Kidney glomerular epithelial cell (primary cell): ENCODE results near the gene TERB1.

ENCODE experiments used
- DNase-seq: peaks from one replicate; lab custom pipeline; 2025; lab: John Stamatoyannopoulos, UW

Gene TERB1

DNA sequence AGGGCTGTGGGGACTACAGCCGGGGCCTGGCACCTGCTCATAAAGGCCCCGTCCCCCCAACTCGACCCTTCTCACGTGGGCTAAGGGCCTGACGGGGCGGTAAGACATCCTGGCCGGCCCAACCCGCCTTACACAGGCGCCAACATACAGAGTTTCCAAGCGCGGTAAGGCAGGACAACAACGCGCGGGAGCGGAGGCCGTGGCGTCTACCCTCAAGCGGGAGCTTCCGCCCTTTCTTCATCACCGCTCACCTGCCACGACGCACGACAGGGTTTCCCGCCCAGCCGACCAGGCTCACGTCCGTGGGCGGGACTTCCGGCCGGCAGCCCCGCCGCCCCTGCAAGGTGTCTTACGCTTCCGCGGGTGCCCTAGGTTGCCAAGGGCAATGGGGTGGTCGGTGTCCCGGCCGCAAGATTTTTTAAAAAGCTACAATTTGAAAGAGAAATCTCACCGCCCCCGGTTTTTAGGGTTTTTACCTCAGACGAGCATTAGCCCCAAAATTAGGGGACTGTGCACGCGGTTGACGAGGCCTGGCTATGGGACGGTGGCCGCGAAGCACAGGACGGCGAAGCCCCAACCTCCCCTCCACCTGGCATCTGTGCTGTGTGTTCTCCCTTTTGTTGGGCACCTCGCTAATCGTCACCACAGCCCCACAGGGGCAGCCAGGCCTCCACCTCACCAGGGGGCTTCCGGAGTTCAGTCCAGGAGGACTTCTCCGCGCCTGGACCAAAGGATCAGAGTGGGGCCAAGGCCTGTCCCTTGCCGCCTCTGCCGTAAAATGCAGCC is at the start of gene TERB1:
TERB1 (minus strand) TSS at position 265 of the 786 bp plus-strand sequence. CDS start 4,786 bp downstream, outside the sequence.
- DNase-seq = no peak

- no peak for DNase-seq
These were observed 48.9 kb upstream of the TERB1 start for GRCh38 chr16:66850115-66850815.

DNA sequence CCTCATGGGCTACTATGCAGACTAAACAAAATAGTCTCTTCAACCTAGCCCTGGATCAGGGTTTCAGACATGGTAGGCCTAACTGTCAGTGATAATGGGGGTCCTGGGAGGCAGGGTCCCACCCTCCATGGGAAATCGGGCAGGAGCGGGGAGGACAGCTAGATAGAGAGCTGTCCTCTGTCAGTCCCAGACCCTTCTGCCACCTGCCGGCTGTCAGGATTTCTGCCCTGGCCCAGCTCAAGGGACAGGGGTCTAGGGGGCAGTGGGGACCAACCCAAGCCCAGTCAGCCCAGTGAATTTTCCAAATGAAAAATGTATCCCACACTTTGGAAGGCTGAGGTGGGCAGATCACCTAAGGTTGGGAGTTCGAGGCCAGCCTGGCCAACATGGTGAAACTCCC is 48.2 kb upstream of the TERB1 start:
- DNase-seq = no peak

DNA sequence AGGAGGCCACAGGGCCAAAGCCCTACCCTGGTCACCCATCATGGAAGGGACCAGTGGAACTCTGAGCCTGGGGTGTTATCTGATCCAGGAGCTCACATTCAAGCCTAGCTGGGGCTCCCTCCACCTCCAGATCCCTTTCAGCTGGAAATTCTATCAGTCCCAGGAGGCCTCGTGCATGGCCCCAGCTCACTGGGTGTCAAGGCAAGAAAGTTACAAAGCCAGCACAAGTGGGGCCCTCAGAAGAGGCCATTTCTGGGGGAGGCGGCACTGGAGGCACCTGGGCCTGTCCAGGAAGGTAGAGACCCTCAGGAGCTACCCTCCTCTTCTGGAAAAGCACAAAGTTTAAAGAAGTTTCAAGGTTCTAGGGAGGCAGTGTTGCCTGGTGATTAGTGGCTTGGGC is 47.6 kb upstream of the TERB1 start:
- no peak for DNase-seq

DNA sequence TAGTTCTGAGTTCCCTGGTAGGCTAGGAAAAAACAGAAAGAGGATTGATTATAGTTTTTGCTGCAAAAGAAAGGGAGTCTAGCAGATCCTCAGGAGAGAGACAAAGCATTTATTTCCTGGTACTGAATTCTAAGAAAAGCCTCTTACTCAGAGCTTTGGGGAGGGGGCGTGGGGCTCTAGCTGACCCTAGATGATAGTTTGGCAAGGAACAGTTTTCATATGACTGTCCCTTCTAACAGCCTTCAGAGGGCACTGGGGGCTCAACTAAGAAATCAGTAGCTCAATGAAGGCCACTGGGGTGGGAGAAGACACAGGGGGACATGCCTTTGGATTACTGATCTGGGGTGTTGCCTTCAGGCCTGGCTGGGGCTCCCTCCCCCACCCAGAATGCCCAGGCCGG is 46.8 kb upstream of the TERB1 start:
- no peak for DNase-seq

DNA sequence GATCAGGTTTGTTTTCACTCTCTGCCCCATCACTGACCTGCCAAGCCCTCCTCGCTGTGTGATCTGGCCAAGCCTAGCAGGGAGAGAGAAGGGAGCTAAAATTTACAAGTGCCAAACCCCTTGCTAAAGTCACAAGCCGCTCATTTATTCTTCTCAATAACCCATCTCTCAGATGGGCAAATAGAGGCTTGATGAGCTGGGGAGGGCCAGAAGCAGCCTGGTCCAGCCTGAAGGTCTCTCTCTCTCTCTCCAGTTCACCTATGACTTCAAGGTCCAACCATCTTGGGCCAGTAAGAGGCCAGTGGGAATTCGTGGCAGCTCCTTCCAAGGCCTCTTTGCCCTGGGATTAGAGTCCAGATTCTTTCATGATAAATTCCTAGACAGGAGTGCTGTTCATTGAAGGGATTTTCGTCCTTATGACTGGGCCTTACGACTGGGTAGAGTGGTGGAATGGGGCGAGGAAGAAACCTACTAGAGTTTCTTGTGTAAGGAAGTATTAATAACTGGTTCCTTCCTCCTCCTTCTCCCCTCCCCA is 46.2 kb upstream of the TERB1 start:
- DNase-seq = no peak

- DNase-seq = no peak
These were observed 45.4 kb upstream of the TERB1 start for GRCh38 chr16:66846831-66847230.

DNA sequence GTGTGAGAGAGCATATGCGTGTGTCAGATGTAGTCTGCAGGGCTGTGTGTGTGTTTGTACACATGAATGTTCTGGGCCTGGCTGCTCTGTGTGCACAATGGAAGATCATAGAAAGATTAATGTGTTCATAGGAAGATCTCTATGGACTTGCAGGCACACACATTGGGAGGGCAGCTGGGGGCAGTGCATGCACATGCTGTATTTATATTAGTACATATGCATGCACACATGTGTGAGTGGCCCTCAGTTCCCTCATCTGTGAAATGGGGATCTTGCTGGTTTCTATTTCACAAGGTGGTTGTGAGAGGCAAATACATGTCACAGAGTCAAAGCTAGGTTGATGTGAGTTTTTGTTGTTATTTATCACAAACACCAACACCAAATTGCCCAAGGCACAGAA is 44.9 kb upstream of the TERB1 start:
- no peak for DNase-seq

DNA sequence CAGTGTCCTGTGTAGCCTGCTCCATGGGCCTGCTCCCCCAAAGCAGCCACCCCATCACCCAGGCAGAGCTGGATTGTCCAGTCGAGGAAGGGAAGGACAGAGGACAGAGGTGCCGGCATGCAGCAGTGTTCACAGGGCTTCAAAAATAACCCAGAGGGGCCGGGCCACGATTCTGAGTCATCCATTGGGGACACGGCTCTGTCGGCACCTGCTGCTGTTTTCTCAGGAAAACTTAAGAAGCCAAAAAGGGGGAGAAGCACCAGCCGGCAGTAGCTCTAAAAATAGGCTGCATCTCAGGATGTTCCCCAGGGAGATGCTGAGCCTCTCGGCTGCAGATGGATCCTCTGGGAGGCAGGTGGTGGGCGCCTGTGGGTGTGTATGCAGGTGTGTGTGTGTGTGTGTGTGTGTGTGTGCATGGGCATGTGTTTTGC is 44.4 kb upstream of the TERB1 start:
- DNase-seq = no peak

- no peak for DNase-seq
These were observed 43.7 kb upstream of the TERB1 start for GRCh38 chr16:66845080-66845410.

DNA sequence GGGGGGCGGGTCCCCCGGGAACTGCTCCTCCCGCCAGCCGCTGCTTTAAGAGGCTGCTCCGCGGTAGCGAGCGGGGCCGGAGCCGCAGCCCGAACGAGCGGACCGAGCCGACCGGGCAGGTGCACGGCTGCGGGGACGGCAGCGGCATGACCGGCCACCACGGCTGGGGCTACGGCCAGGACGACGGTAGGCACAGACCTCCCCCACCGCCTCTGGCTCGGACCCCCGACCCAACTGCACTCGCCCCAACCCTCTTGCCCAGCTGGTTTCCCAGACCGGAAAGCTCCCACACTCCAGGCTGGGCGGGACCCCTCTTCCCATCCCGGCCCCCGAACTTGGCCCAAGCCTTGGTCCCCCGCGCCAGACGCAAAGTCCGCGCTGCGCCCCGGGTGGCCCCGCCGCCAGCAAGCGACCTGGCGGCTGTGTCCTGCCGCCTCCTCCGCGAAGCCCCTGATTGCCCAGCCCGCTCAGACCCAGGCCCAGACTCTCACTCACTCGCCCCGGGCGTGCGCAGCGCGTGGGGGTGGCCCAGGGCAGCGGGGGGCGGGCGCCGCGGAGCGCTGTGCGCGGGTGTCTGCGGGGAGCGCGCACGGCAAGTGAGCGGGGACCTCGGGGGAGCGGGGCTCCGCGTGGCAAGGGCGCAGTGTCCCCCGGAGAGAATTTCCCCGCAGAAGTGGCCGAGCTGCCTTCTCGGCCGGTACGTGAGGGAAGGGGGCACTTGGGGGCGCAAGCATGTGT is 43.1 kb upstream of the TERB1 start, which contains the start of gene CA7:
CA7 (plus strand) TSS at position 73 of the 738 bp plus-strand sequence; CDS start at position 147, 74 bp downstream.
- no peak for DNase-seq

- no peak for DNase-seq
These were observed 42.6 kb upstream of the TERB1 start for GRCh38 chr16:66844009-66844341.

DNA sequence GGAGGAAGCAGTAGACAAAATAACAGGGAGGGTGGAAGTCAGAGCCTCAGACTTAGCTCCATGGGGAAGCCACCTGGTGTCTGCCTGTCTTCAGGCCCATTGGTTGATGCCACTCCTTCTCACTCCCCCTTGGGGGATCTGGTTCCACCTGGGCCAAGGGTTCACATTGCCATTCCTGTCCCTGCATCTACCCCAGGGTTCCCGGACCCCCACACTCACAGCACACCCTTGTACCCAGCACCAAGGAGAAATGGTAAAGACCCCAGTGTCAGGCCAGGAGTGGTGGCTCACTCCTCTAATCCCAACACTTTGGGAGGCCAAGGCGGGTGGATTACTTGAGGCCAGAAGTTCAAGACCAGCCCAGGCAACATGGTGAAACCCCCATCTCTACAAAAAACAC is 41.8 kb upstream of the TERB1 start:
- no peak for DNase-seq

DNA sequence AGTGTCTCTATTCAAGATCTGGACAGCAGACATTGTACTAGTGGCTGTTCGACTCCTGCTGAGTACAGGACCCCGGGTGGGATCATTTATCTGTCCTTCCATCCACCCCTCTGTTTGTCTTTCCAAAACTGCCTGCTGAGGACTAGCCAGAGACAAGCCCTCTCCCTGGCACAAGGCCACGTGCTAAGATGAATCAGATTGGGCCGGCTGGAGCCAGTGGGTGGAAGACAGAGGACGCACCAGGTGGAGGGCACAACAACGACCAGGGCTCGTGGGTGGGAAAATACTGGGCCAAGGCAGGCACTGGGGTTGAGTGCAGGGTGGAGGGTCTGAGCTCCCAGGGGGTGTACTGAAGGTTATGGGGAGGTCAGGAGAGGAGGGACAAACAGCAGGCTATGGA is 41.4 kb upstream of the TERB1 start:
- no peak for DNase-seq

DNA sequence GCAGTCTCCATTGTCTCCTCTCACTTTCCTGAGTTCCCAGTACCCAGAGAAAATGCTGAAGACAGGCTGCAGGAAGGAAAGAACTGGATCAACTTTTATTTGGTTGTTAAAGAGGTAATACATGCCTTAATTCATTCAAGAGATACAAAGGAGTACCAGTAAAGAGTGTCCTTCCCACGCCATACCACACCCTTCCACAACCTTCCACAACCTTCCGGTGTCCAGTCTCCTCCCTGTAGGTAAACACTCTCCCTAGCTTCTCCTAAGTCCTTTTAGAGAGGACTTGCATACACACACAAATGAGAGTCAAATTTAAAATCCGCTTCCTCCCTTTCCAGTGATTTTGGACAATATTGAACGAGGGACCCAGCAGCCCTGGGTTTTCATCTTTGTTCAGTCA is 40.0 kb upstream of the TERB1 start:
- no peak for DNase-seq

- DNase-seq = no peak
These were observed 39.5 kb upstream of the TERB1 start for GRCh38 chr16:66840883-66841282.

DNA sequence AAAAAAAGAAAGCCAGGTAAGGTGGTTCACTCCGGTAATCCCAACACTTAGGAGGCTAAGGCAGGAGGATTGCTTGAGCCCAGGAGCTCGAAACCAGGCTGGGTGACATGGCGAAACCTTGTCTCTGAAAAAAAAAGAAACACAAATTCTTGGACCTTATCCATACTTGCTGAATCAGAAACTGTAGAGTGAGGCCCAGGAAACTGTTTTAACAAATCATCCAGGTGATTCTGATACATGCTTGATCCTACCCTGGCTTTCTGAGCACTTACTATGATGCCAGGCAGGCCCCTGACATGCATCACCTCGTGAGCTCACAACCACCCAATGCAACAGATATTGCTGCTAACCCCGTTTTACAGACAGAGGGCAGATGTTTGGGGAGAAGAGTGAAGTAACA is 33.4 kb upstream of the TERB1 start:
- no peak for DNase-seq

- DNase-seq = no peak
These were observed 31.4 kb upstream of the TERB1 start for GRCh38 chr16:66832661-66833305.

DNA sequence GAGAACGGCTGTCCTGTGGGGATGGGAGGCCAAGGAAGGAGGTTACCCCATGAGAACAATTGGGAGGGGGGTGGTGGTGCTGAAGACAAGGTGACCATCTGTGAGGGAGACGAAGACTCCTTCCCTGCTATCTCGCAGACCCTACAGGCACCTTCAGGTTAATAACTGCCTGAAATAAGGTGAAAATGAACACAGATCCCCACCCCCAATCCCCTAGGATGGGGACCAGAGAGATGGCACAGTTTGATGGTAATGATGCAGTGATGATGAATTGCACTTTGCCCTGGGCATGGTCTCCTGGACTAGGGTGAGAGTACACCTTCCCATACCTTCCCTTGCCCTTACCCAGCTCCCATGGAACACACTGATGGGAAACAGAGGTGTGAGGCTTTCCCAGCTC is 30.8 kb upstream of the TERB1 start:
- no peak for DNase-seq

DNA sequence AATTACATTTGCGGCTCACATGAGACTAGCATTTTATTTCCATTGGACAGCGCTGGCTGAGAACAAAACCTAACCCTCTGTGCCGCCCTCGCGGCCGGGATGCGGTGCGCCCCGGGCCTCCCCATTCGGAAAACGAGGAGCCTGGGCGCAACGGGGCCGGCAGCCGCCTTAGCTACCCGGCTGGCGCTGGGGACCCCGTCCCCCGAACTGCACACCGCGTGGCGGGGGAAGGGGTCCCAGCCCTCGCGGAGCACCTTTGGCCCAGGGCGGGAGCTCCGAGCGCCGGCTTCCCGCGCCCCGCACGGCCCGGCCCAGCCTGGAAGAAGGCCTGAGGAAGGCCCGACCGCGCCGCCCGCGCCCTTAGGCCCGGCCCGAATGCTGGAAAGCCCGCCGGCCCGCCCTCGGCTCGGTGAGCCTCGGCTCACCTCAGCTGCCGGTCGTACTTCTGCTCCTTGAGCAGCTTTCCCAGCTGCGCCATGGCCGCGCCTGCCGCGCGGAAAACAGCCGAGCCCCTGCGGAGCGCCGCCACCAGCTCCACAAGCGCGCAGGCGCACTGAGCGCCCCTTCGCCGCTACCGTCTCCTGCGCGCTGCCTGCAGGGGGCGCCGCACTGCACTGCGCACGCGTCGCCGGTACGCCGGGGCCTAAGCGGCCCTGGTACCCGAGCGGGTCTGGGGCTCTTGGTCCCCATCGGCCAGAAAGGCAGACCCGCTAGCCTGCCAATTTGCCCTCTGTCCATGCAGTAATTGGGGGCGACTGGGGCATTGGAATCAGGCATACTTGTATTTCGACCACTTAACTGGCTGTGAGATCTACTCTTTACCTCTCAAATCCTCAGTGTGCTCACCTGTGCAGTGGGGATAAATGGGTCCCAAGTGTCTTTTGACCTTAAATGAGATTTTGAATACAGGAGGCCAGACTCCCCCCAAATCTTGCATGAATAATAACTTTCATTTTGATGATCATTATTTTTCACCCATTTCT is 29.3 kb upstream of the TERB1 start, which contains the start of gene NAE1:
NAE1 (minus strand) TSS at position 555 of the 983 bp plus-strand sequence; CDS start at position 478, 77 bp downstream.
- DNase-seq = peak; percentile 78

DNA sequence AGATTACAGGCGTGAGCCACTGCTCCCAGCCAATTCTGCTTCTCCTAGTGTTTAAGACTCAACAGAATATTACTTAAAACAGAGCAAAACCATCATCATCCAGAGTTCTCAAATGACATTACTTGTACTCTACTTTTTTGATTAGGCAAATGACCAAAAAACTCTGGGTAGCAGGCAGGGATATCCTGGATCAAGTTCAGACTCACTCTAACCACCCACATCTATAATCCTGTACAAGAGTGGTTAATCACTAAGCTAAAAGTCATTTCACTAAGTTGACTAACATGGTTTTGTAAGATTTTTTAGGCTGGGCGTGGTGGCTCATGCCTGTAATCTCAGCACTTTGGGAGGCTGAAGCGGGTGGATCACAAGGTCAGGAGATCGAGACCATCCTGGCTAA is 22.6 kb upstream of the TERB1 start:
- no peak for DNase-seq
